OCI-LY1 (cell line): ENCODE results near the gene TOR2A.

Experiments used
- H2AFZ ChIP-seq: fragments of 200-600 bp; sonication (generic), shearing (Covaris generic); 2 replicates; pipeline ENCODE4 v1.6.0; 2014; ENCODE audit warnings: antibody characterized with exemption, mild to moderate bottlenecking, low read length
- H3F3A ChIP-seq: fragments of 200-600 bp; sonication (generic), shearing (Covaris generic); 2 replicates; pipeline ENCODE4 v1.6.0; 2014; ENCODE audit warnings: mild to moderate bottlenecking, antibody characterized with exemption, low read length, moderate library complexity; ENCODE audit not compliant: insufficient read depth
- H3K27ac ChIP-seq: fragments of 200-600 bp; sonication (generic); 2 replicates; pipeline ENCODE4 v1.5.1; 2014; ENCODE audit warnings: low read length, mixed run types, mild to moderate bottlenecking, low read depth; ENCODE audit not compliant: poor library complexity, severe bottlenecking
- H3K27me3 ChIP-seq: fragments of 200-600 bp; sonication (generic); 2 replicates; pipeline ENCODE4 v1.6.0; 2014; ENCODE audit warnings: antibody characterized with exemption, mild to moderate bottlenecking, low read length, moderate library complexity; ENCODE audit not compliant: insufficient read depth
- H3K36me3 ChIP-seq: fragments of 200-600 bp; sonication (generic); 2 replicates; pipeline ENCODE4 v1.6.1; 2014; ENCODE audit warnings: mild to moderate bottlenecking, antibody characterized with exemption, low read length, moderate library complexity, mixed read lengths; ENCODE audit not compliant: insufficient read depth
- H3K4me1 ChIP-seq: fragments of 200-600 bp; sonication (generic); 2 replicates; pipeline ENCODE4 v1.5.1; 2014; ENCODE audit warnings: mild to moderate bottlenecking, low read length, moderate library complexity; ENCODE audit not compliant: insufficient read depth, severe bottlenecking
- H3K4me2 ChIP-seq: fragments of 200-600 bp; sonication (generic), shearing (Covaris generic); 2 replicates; pipeline ENCODE4 v1.6.1; 2014; ENCODE audit warnings: low read length
- H3K4me3 ChIP-seq: fragments of 200-600 bp; sonication (generic); 2 replicates; pipeline ENCODE4 v1.5.1; 2014; ENCODE audit warnings: low read length, low read depth, mild to moderate bottlenecking, mixed read lengths; ENCODE audit not compliant: poor library complexity, severe bottlenecking
- H3K79me2 ChIP-seq: fragments of 200-600 bp; shearing (Covaris generic); 2 replicates; pipeline ENCODE4 v1.6.1; 2016; ENCODE audit warnings: mixed run types, low read length, mixed read lengths; ENCODE audit not compliant: insufficient read depth
- H3K9ac ChIP-seq: fragments of 200-600 bp; sonication (generic), shearing (Covaris generic); 2 replicates; pipeline ENCODE4 v1.6.1; 2014; ENCODE audit warnings: mild to moderate bottlenecking, low read length, mixed read lengths
- H3K9me2 ChIP-seq: fragments of 200-600 bp; sonication (generic), shearing (Covaris generic); 2 replicates; pipeline ENCODE4 v1.6.1; 2014; ENCODE audit warnings: low read depth, mild to moderate bottlenecking, low read length, mixed read lengths
- H3K9me3 ChIP-seq: fragments of 200-600 bp; shearing (Covaris generic); 2 replicates; pipeline ENCODE4 v1.6.1; 2014; ENCODE audit warnings: low read length, mixed read lengths
- H4K20me1 ChIP-seq: fragments of 200-600 bp; sonication (generic), shearing (Covaris generic); 2 replicates; pipeline ENCODE4 v1.6.0; 2016; ENCODE audit warnings: mild to moderate bottlenecking, low read length; ENCODE audit not compliant: insufficient read depth
- EZH2 ChIP-seq: fragments of 200-600 bp; sonication (generic), shearing (Covaris generic); IDR thresholded peaks from 2 replicates; pipeline ENCODE4 v1.8.0; 2017; ENCODE audit warnings: borderline replicate concordance, mixed run types, mild to moderate bottlenecking, antibody characterized with exemption, low read length, moderate library complexity, mixed read lengths
- TF ChIP-seq, protein P1 (sequence below): fragments of 200-600 bp; sonication (generic), shearing (Covaris generic); IDR thresholded peaks from 2 replicates; pipeline ENCODE4 v1.5.1; 2017; ENCODE audit warnings: mild to moderate bottlenecking, antibody characterized with exemption, low read length, moderate library complexity, mixed read lengths

The TOR2A gene

DNA sequence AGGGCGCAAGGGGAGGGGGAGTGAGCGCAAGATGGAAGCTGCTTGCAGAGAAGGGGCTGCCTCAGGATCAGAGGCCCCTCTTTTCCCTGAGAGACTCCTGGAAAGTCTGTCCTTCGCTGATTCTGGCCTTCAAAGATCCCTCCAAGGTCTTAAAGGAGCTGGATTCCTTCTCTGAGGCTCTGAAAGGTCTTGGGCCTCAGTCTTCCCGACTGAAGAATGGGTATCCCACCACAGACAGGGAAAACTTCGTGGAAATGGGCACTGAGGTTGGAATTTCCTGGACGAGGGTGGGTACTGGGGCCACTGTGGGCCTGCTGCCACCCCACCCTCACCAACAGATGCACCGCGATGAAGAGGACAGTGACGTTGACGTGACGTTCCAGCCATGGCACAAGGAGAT is 22.7 kb downstream of the TOR2A start:
- no peak for TF ChIP-seq EZH2
- TF ChIP-seq, protein P1, sequence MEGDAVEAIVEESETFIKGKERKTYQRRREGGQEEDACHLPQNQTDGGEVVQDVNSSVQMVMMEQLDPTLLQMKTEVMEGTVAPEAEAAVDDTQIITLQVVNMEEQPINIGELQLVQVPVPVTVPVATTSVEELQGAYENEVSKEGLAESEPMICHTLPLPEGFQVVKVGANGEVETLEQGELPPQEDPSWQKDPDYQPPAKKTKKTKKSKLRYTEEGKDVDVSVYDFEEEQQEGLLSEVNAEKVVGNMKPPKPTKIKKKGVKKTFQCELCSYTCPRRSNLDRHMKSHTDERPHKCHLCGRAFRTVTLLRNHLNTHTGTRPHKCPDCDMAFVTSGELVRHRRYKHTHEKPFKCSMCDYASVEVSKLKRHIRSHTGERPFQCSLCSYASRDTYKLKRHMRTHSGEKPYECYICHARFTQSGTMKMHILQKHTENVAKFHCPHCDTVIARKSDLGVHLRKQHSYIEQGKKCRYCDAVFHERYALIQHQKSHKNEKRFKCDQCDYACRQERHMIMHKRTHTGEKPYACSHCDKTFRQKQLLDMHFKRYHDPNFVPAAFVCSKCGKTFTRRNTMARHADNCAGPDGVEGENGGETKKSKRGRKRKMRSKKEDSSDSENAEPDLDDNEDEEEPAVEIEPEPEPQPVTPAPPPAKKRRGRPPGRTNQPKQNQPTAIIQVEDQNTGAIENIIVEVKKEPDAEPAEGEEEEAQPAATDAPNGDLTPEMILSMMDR, result no peak
- peaks cover 5% of the 10 kb centered on the region for H3K4me1 ChIP-seq
- no peak overlapping the region for H3K4me2 ChIP-seq

DNA sequence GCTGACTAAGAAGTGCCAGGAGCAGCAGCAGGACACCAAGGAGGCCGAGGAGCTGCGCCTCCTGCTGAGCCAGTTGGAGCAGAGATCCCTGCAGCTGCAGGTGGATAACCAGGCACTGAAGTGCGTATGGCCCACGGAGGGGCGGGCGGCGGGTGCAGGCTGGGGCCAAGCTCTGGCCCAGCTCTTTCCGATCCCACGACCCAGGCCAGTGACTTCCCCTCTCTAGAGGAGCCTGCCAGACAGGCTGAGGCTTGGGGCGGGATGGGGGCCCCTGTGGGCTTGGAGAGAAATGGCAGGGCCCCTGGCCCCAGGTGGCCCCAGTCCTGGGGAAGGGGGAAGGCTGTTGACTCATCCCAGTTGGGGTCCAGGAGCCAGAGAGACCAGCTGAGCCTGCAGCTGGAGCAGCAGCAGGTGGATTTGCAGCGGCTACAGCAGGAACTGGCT is 23.2 kb downstream of the TOR2A start:
- H3K4me2 ChIP-seq, result no peak overlapping the region
- no peaks in the 10 kb centered on the region for H4K20me1 ChIP-seq
- no peak overlapping the region for H2AFZ ChIP-seq
- no peaks in the 10 kb centered on the region for H3K36me3 ChIP-seq
- no peak overlapping the region for H3K27ac ChIP-seq
- no peaks in the 10 kb centered on the region for H3K9me2 ChIP-seq
- no peaks in the 10 kb centered on the region for H3K27me3 ChIP-seq
- no peak overlapping the region for H3K4me3 ChIP-seq
- H3K79me2 ChIP-seq, result no peaks in the 10 kb centered on the region
- TF ChIP-seq, protein P1, result no peak
- TF ChIP-seq EZH2, result no peak
- no peak overlapping the region for H3K9ac ChIP-seq
- no peaks in the 10 kb centered on the region for H3K9me3 ChIP-seq
- peaks cover 5% of the 10 kb centered on the region for H3K4me1 ChIP-seq
- H3F3A ChIP-seq, result no peaks in the 10 kb centered on the region

More for the DNA sequence above, 22.7 kb downstream of the TOR2A start:
- no peaks in the 10 kb centered on the region for H3F3A ChIP-seq
- no peak overlapping the region for H3K9ac ChIP-seq
- no peaks in the 10 kb centered on the region for H3K79me2 ChIP-seq
- no peaks in the 10 kb centered on the region for H3K27me3 ChIP-seq
- H3K36me3 ChIP-seq, result no peaks in the 10 kb centered on the region
- no peaks in the 10 kb centered on the region for H4K20me1 ChIP-seq
- H3K27ac ChIP-seq, result no peak overlapping the region
- no peak overlapping the region for H3K4me3 ChIP-seq
- no peak overlapping the region for H2AFZ ChIP-seq
- H3K9me2 ChIP-seq, result no peaks in the 10 kb centered on the region
- H3K9me3 ChIP-seq, result no peaks in the 10 kb centered on the region

DNA sequence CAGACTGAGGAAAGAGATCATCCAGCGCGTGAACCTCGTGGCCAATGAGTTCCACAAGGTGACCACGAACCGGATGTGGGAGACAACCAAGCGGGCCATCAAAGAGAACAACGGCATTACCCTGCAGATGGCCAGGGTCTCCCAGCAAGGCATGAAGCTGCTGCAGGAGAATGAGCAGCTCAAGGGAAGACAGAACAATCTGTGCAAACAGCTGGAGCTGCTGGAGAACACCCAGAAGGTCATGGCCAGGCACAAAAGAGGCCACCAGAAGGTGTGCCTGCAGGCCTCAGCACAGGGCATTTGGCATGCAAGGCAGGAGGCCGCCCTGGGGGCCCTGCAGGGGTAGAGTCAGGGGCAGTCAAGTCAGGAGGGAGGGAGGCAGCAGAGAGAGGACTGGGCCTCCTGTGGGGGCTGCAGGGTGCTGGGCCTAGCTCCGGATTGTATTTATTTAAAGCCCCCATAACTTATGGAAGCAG is 23.8 kb downstream of the TOR2A start:
- Histone ChIP-seq H2AFZ (no peak overlapping the region), H3K36me3 (no peaks in the 10 kb centered on the region), H3K79me2 (no peaks in the 10 kb centered on the region), H3K4me1 (peaks cover 4% of the 10 kb centered on the region), H3K4me3 (no peak overlapping the region), H3K27ac (no peak overlapping the region), H3F3A (no peaks in the 10 kb centered on the region), H3K9ac (no peak overlapping the region), H3K4me2 (no peak overlapping the region), H3K9me3 (no peaks in the 10 kb centered on the region), H3K9me2 (no peaks in the 10 kb centered on the region), H3K27me3 (no peaks in the 10 kb centered on the region), H4K20me1 (no peaks in the 10 kb centered on the region)
- TF ChIP-seq, protein P1, result no peak
- no peak for TF ChIP-seq EZH2
